Activated gamma-delta T cell treated with Interleukin-2 at 50 U/mL for 16 hours (primary cell): ENCODE measurements around the gene CAPN9.

Experiments used
- DNase-seq: peaks from one replicate; pipeline ENCODE4 v3.0.0-alpha.2; 2020

Gene CAPN9

GRCh38 chr1:230772457-230773395, 25.5 kb downstream of the CAPN9 start:
- no peak for DNase-seq

GRCh38 chr1:230773396-230774033, 26.3 kb downstream of the CAPN9 start:
- no peak for DNase-seq

- DNase-seq = no peak
Observed at GRCh38 chr1:230778916-230779590, 31.9 kb downstream of the CAPN9 start.

- no peak for DNase-seq
Observed at GRCh38 chr1:230781131-230781530, 33.9 kb downstream of the CAPN9 start.

- DNase-seq = no peak
Observed at GRCh38 chr1:230781594-230781993, 34.4 kb downstream of the CAPN9 start.

- DNase-seq = no peak
Observed at GRCh38 chr1:230784163-230784562, 37.0 kb downstream of the CAPN9 start.

GRCh38 chr1:230785636-230786384, 38.6 kb downstream of the CAPN9 start:
- DNase-seq = no peak

GRCh38 chr1:230786385-230786753, 39.2 kb downstream of the CAPN9 start:
- DNase-seq = no peak

GRCh38 chr1:230787471-230787870, 40.3 kb downstream of the CAPN9 start:
- no peak for DNase-seq

- no peak for DNase-seq
Observed at GRCh38 chr1:230788561-230789275, 41.5 kb downstream of the CAPN9 start.

GRCh38 chr1:230790026-230790425, 42.8 kb downstream of the CAPN9 start:
- DNase-seq = no peak

- DNase-seq = no peak
Observed at GRCh38 chr1:230791986-230792564, 44.9 kb downstream of the CAPN9 start.

GRCh38 chr1:230792691-230793462, 45.7 kb downstream of the CAPN9 start:
- no peak for DNase-seq

GRCh38 chr1:230793463-230793745, 46.2 kb downstream of the CAPN9 start:
- DNase-seq = no peak

- DNase-seq = no peak
Observed at GRCh38 chr1:230794431-230794830, 47.2 kb downstream of the CAPN9 start.

- DNase-seq = no peak
Observed at GRCh38 chr1:230794871-230795605, 47.9 kb downstream of the CAPN9 start.

- no peak for DNase-seq
Observed at GRCh38 chr1:230796626-230797025, 49.4 kb downstream of the CAPN9 start.

- DNase-seq = no peak
Observed at GRCh38 chr1:230797376-230797920, 50.3 kb downstream of the CAPN9 start.

- no peak for DNase-seq
Observed at GRCh38 chr1:230797942-230798365, 50.8 kb downstream of the CAPN9 start.

- DNase-seq = no peak
Observed at GRCh38 chr1:230798491-230798890, 51.3 kb downstream of the CAPN9 start.
